ENCODE data around the gene ASPHD2.

Gene ASPHD2

DNA sequence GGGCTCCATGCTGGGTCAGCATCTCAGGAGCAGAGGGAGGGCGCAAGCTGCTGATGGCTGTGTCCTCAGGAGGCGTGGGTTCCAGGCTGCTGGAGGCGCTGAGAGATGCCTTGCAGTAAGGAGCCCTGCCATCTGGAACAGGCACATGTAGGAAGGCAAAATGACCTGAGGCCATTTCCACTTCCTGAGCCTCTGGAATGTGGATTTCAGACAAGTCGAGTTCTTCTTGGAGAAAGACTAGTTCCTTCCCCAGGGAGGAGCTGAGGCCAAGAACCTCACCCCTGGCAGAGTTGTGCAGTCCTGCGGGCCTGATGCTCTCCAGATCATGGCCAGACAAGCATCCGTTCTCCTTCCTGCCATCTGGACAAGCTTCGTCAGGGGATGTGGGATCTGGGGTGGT lies 35.3 kb downstream of the ASPHD2 start:
- no peak for ATAC-seq
- TF ChIP-seq ZFP3 (CRISPR knock-in tag; IDR thresholded peaks at IDR 0.05) (no peak), ESRRG (CRISPR knock-in tag; IDR thresholded peaks at IDR 0.05) (no peak), TOX (CRISPR knock-in tag; IDR thresholded peaks at IDR 0.05; ENCODE audit: borderline replicate concordance) (no peak), TSHZ2 (CRISPR knock-in tag; IDR thresholded peaks at IDR 0.05) (no peak), PPARA (CRISPR knock-in tag; IDR thresholded peaks at IDR 0.05; ENCODE audit: borderline replicate concordance) (no peak), ZNF565 (CRISPR knock-in tag; conservative IDR thresholded peaks at IDR 0.05; ENCODE audit: low read depth) (no peak), ZNF8 (CRISPR knock-in tag; IDR thresholded peaks at IDR 0.05) (no peak), ZNF70 (CRISPR knock-in tag; IDR thresholded peaks at IDR 0.05) (no peak), CSDC2 (CRISPR knock-in tag; IDR thresholded peaks at IDR 0.05) (no peak), GLIS3 (CRISPR knock-in tag; IDR thresholded peaks at IDR 0.05) (no peak), OSR1 (CRISPR knock-in tag; IDR thresholded peaks at IDR 0.05) (no peak), ZFP30 (CRISPR knock-in tag; IDR thresholded peaks at IDR 0.05) (no peak), CSRNP3 (CRISPR knock-in tag; IDR thresholded peaks at IDR 0.05) (no peak), ZC3H10 (CRISPR knock-in tag; IDR thresholded peaks at IDR 0.05) (no peak), TCF4 (CRISPR knock-in tag; IDR thresholded peaks at IDR 0.05; ENCODE audit: borderline replicate concordance) (no peak), ISL1 (CRISPR knock-in tag; IDR thresholded peaks at IDR 0.05) (no peak), RARB (CRISPR knock-in tag; IDR thresholded peaks at IDR 0.05) (no peak)
- TF ChIP-seq, protein P1, sequence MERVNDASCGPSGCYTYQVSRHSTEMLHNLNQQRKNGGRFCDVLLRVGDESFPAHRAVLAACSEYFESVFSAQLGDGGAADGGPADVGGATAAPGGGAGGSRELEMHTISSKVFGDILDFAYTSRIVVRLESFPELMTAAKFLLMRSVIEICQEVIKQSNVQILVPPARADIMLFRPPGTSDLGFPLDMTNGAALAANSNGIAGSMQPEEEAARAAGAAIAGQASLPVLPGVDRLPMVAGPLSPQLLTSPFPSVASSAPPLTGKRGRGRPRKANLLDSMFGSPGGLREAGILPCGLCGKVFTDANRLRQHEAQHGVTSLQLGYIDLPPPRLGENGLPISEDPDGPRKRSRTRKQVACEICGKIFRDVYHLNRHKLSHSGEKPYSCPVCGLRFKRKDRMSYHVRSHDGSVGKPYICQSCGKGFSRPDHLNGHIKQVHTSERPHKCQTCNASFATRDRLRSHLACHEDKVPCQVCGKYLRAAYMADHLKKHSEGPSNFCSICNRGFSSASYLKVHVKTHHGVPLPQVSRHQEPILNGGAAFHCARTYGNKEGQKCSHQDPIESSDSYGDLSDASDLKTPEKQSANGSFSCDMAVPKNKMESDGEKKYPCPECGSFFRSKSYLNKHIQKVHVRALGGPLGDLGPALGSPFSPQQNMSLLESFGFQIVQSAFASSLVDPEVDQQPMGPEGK (CRISPR knock-in tag; IDR thresholded peaks at IDR 0.05; ENCODE audit: borderline replicate concordance), result no peak
- TF ChIP-seq, protein P2, sequence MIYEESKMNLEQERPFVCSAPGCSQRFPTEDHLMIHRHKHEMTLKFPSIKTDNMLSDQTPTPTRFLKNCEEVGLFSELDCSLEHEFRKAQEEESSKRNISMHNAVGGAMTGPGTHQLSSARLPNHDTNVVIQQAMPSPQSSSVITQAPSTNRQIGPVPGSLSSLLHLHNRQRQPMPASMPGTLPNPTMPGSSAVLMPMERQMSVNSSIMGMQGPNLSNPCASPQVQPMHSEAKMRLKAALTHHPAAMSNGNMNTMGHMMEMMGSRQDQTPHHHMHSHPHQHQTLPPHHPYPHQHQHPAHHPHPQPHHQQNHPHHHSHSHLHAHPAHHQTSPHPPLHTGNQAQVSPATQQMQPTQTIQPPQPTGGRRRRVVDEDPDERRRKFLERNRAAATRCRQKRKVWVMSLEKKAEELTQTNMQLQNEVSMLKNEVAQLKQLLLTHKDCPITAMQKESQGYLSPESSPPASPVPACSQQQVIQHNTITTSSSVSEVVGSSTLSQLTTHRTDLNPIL (CRISPR knock-in tag; IDR thresholded peaks at IDR 0.05; ENCODE audit: low read depth), result no peak

GRCh38 chr22:26466196-26466595 lies 37.1 kb downstream of the ASPHD2 start:
- TF ChIP-seq BACH2 (CRISPR knock-in tag; IDR thresholded peaks at IDR 0.05; ENCODE audit: borderline replicate concordance) (no peak), CSDC2 (CRISPR knock-in tag; IDR thresholded peaks at IDR 0.05) (no peak), RARB (CRISPR knock-in tag; IDR thresholded peaks at IDR 0.05) (no peak), ZFP3 (CRISPR knock-in tag; IDR thresholded peaks at IDR 0.05) (no peak), TOX (CRISPR knock-in tag; IDR thresholded peaks at IDR 0.05; ENCODE audit: borderline replicate concordance) (no peak), ZNF8 (CRISPR knock-in tag; IDR thresholded peaks at IDR 0.05) (no peak), SNAI2 (CRISPR knock-in tag; IDR thresholded peaks at IDR 0.05) (no peak), CSRNP3 (CRISPR knock-in tag; IDR thresholded peaks at IDR 0.05) (no peak), GLIS3 (CRISPR knock-in tag; IDR thresholded peaks at IDR 0.05) (no peak), ZNF70 (CRISPR knock-in tag; IDR thresholded peaks at IDR 0.05) (no peak), ESRRG (CRISPR knock-in tag; IDR thresholded peaks at IDR 0.05) (no peak), OSR1 (CRISPR knock-in tag; IDR thresholded peaks at IDR 0.05) (no peak), ARNTL (CRISPR knock-in tag; IDR thresholded peaks at IDR 0.05; ENCODE audit: borderline replicate concordance, low read depth) (no peak), ISL1 (CRISPR knock-in tag; IDR thresholded peaks at IDR 0.05) (no peak), PPARA (CRISPR knock-in tag; IDR thresholded peaks at IDR 0.05; ENCODE audit: borderline replicate concordance) (no peak), ZNF565 (CRISPR knock-in tag; conservative IDR thresholded peaks at IDR 0.05; ENCODE audit: low read depth) (no peak), ZC3H10 (CRISPR knock-in tag; IDR thresholded peaks at IDR 0.05) (no peak), TSHZ2 (CRISPR knock-in tag; IDR thresholded peaks at IDR 0.05) (no peak)
- TF ChIP-seq, protein P1 (CRISPR knock-in tag; IDR thresholded peaks at IDR 0.05; ENCODE audit: borderline replicate concordance), result no peak
- TF ChIP-seq, protein P2 (CRISPR knock-in tag; IDR thresholded peaks at IDR 0.05; ENCODE audit: low read depth), result no peak
- no peak for ATAC-seq
